HCT116 (cell line): ENCODE measurements around the gene GFI1B. TPM values are rescaled to one million over a fixed set of nuclear protein-coding genes. Genes with fewer than 3 reads are reported as not detected.
A peak's percentile ranks its signal among the peaks of the same experiment; 100 is the strongest.

ENCODE experiments used
- ATAC-seq: fragments of 200-7000 bp; cut with Tn5 transposase; 2 replicates; pipeline ENCODE4 v1.9.1; 2020; ENCODE audit warnings: mild to moderate bottlenecking, moderate library complexity
- BruUV-seq: library from RNA; stranded (reverse); fragments of 400-500 nt; replicated peaks from 2 replicates; lab custom pipeline; 2021; lab: Mats Ljungman, UMichigan
- CTCF ChIA-PET: fragments of 300-600 bp; sonication (Branson Sonifier 250); formaldehyde crosslinking; loops from one replicate; lab custom pipeline; 2021; ENCODE audit warnings: antibody characterized with exemption; lab: Charles Lee
- POLR2A ChIA-PET: fragments of 300-600, 350-600 bp; sonication (Branson Sonifier 250); formaldehyde crosslinking; loops from one replicate; lab custom pipeline; 2021; ENCODE audit warnings: antibody characterized with exemption; lab: Charles Lee
- RAD21 ChIA-PET, 2 experiments: fragments of 300-600 bp; sonication (Branson Sonifier 250); formaldehyde crosslinking; loops; one replicate each; lab custom pipeline; 2023; ENCODE audit warnings: low total read pairs in 2 of 2; ENCODE audit not compliant: uncharacterized antibody in 2 of 2, unreplicated experiment in 2 of 2, low non-redundant PET in 1 of 2; lab: Charles Lee
- DNase-seq: peaks from one replicate; pipeline ENCODE4 v3.0.0-alpha.2; 2010; ENCODE audit warnings: low read depth, low spot score
- H2AFZ ChIP-seq: fragments of 200-600 bp; shearing (Covaris generic), sonication (generic); 2 replicates; pipeline ENCODE4 v1.6.1; 2017; ENCODE audit warnings: low read depth, mixed run types, mixed read lengths, antibody characterized with exemption, low read length; ENCODE audit not compliant: poor library complexity, severe bottlenecking
- H3K27ac ChIP-seq: 2 replicates; pipeline ENCODE4 v1.5.1; 2012; ENCODE audit warnings: low read depth, low read length
- H3K27me3 ChIP-seq: fragments of 200-600 bp; sonication (generic); 2 replicates; pipeline ENCODE4 v1.6.1; 2016; ENCODE audit warnings: mixed run types, low read length, mixed read lengths; ENCODE audit not compliant: insufficient read depth
- H3K36me3 ChIP-seq, 2 experiments: fragments of 200-500 bp in 1 of 2; fragments of 200-600 bp in 1 of 2; sonication (Bioruptor generic) in 1 of 2; sonication (generic) in 1 of 2; 2 replicates each; pipeline versions ENCODE4 v1.5.1 to v1.6.1; 2014 to 2016; ENCODE audit warnings: low read length in 2 of 2, inconsistent platforms in 1 of 2, mixed read lengths in 1 of 2, mixed run types in 1 of 2; ENCODE audit not compliant: insufficient read depth in 2 of 2, control insufficient read depth in 1 of 2
- H3K4me1 ChIP-seq, 2 experiments: fragments of 200-600 bp in 1 of 2; sonication (generic) in 1 of 2; 2 replicates each; pipeline versions ENCODE4 v1.5.1 to v1.6.1; 2012 to 2017; ENCODE audit warnings: low read length in 2 of 2, inconsistent platforms in 1 of 2, mild to moderate bottlenecking in 1 of 2, mixed read lengths in 1 of 2, mixed run types in 1 of 2, moderate library complexity in 1 of 2; ENCODE audit not compliant: insufficient read depth in 2 of 2, control insufficient read depth in 1 of 2
- H3K4me2 ChIP-seq: fragments of 200-600 bp; sonication (generic); 2 replicates; pipeline ENCODE4 v1.6.1; 2017; ENCODE audit warnings: mixed run types, low read length, mixed read lengths
- H3K4me3 ChIP-seq, 2 experiments: fragments of 200-600 bp in 1 of 2; sonication (generic) in 1 of 2; replicated peaks in 1 of 2; 2 replicates each; pipeline ENCODE4 v1.5.1; 2011 to 2016; ENCODE audit warnings: low read length in 2 of 2, control low read depth in 1 of 2, low read depth in 1 of 2, mild to moderate bottlenecking in 1 of 2, mixed read lengths in 1 of 2, mixed run types in 1 of 2
- H3K79me2 ChIP-seq: fragments of 200-600 bp; sonication (generic); 2 replicates; pipeline ENCODE4 v1.6.1; 2017; ENCODE audit warnings: mild to moderate bottlenecking, mixed run types, low read length, moderate library complexity, mixed read lengths; ENCODE audit not compliant: insufficient read depth
- H3K9ac ChIP-seq: fragments of 200-600 bp; sonication (generic); 2 replicates; pipeline ENCODE4 v1.6.1; 2016; ENCODE audit warnings: low read length, mixed read lengths
- H3K9me2 ChIP-seq: fragments of 200-600 bp; sonication (generic), shearing (Covaris generic); 2 replicates; pipeline ENCODE4 v1.6.1; 2017; ENCODE audit warnings: mixed run types, mild to moderate bottlenecking, moderate library complexity; ENCODE audit not compliant: insufficient read depth
- H3K9me3 ChIP-seq, 2 experiments: fragments of 200-500 bp in 1 of 2; fragments of 200-600 bp in 1 of 2; sonication (Bioruptor generic) in 1 of 2; sonication (generic) in 1 of 2; 2 replicates each; pipeline ENCODE4 v1.6.1; 2014 to 2017; ENCODE audit warnings: low read length in 2 of 2, mixed read lengths in 2 of 2, inconsistent platforms in 1 of 2, low read depth in 1 of 2, mild to moderate bottlenecking in 1 of 2, mixed run types in 1 of 2, moderate library complexity in 1 of 2; ENCODE audit not compliant: control insufficient read depth in 1 of 2, insufficient read depth in 1 of 2
- H4K20me1 ChIP-seq: fragments of 200-600 bp; sonication (generic), shearing (Covaris generic); 2 replicates; pipeline ENCODE4 v1.6.1; 2017; ENCODE audit warnings: mixed run types, mild to moderate bottlenecking, moderate library complexity; ENCODE audit not compliant: insufficient read depth
- CBX3 ChIP-seq: IDR thresholded peaks from 2 replicates; pipeline ENCODE4 v1.6.1; 2012; ENCODE audit warnings: low read depth
- CEBPB ChIP-seq: IDR thresholded peaks from 2 replicates; pipeline ENCODE4 v1.6.1; 2012; ENCODE audit warnings: low read depth
- EGR1 ChIP-seq: IDR thresholded peaks from 2 replicates; pipeline ENCODE4 v1.6.1; 2012; ENCODE audit warnings: low read depth
- ELF1 ChIP-seq: IDR thresholded peaks from 2 replicates; pipeline ENCODE4 v1.6.1; 2012; ENCODE audit warnings: low read depth, borderline replicate concordance
- JUND ChIP-seq: IDR thresholded peaks from 2 replicates; pipeline ENCODE4 v1.6.1; 2012
- POLR2A ChIP-seq: IDR thresholded peaks from 2 replicates; pipeline ENCODE4 v1.7.0; 2011; ENCODE audit warnings: borderline replicate concordance; ENCODE audit not compliant: insufficient read depth, insufficient read length; ENCODE audit errors: extremely low read depth
- RAD21 ChIP-seq: IDR thresholded peaks from 2 replicates; pipeline ENCODE4 v1.6.1; 2012; ENCODE audit warnings: low read depth, mild to moderate bottlenecking
- REST ChIP-seq: IDR thresholded peaks from 2 replicates; pipeline ENCODE4 v1.6.1; 2012; ENCODE audit warnings: low read depth
- SIN3A ChIP-seq: IDR thresholded peaks from 2 replicates; pipeline ENCODE4 v1.6.1; 2012; ENCODE audit warnings: low read depth
- SRF ChIP-seq: IDR thresholded peaks from 2 replicates; pipeline ENCODE4 v1.6.1; 2012; ENCODE audit warnings: low read depth
- TCF7L2 ChIP-seq: IDR thresholded peaks from 2 replicates; pipeline ENCODE4 v1.7.0; 2011; ENCODE audit warnings: borderline replicate concordance, inconsistent platforms; ENCODE audit not compliant: insufficient read depth, insufficient read length; ENCODE audit errors: extremely low read depth
- YY1 ChIP-seq: IDR thresholded peaks from 2 replicates; pipeline ENCODE4 v1.6.1; 2011; ENCODE audit warnings: low read length, low read depth, moderate library complexity, mild to moderate bottlenecking; ENCODE audit not compliant: insufficient replicate concordance; ENCODE audit errors: extremely low read depth
- ZFX ChIP-seq: fragments of 450-650 bp; IDR thresholded peaks from 2 replicates; pipeline ENCODE4 v1.6.1; 2017
- intact Hi-C: fragments of 100-400 bp; cut with micrococcal nuclease; formaldehyde crosslinking; loops from 2 replicates; pipeline ENCODE4 v1.10.0; 2022
- total RNA-seq: library from RNA; stranded (reverse); gene quantifications from one replicate; pipeline ENCODE4 v1.2.1, GENCODE V29; 2021; ENCODE audit not compliant: unreplicated experiment
- TF ChIP-seq, protein P1 (sequence below): IDR thresholded peaks from 2 replicates; pipeline ENCODE4 v1.6.1; 2012
- TF ChIP-seq, protein P2 (sequence below): IDR thresholded peaks from 2 replicates; pipeline ENCODE4 v1.6.1; 2012
- TF ChIP-seq, protein P3 (sequence below), 3 experiments: fragments of 200-600 bp in 1 of 3; sonication (generic) in 1 of 3; IDR thresholded peaks in 2 of 3; conservative IDR thresholded peaks in 1 of 3; 2 replicates each; pipeline ENCODE4 v1.5.1; 2012 to 2017; ENCODE audit warnings: low read depth in 2 of 3, low read length in 2 of 3, antibody characterized with exemption in 1 of 3, borderline replicate concordance in 1 of 3, control low read depth in 1 of 3, mild to moderate bottlenecking in 1 of 3, mixed read lengths in 1 of 3, mixed run types in 1 of 3, moderate library complexity in 1 of 3; ENCODE audit not compliant: insufficient read depth in 1 of 3

Gene GFI1B
- total RNA-seq, 1 experiment from 2014 or later, result 0.20 TPM

- RAD21 ChIA-PET, result no interaction called here
- H4K20me1 ChIP-seq, result no peaks in the 10 kb centered on the region
- H3K4me2 ChIP-seq, result no peak overlapping the region
- H3K9me3 ChIP-seq, result no peaks in the 10 kb centered on the region
- H2AFZ ChIP-seq, result no peak overlapping the region
- H3K4me3 ChIP-seq, result no peak overlapping the region
- peaks cover 50% of the 10 kb centered on the region for H3K79me2 ChIP-seq
- H3K9ac ChIP-seq, result no peak overlapping the region
- POLR2A ChIA-PET, result no interaction called here
- ATAC-seq, result no peak
- H3K9me2 ChIP-seq, result no peaks in the 10 kb centered on the region
- no peak for TF ChIP-seq ZFX
- TF ChIP-seq REST, result no peak
- TF ChIP-seq CBX3, result no peak
- TF ChIP-seq, protein P1, sequence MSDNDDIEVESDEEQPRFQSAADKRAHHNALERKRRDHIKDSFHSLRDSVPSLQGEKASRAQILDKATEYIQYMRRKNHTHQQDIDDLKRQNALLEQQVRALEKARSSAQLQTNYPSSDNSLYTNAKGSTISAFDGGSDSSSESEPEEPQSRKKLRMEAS, result no peak
- BruUV-seq, result no TSS peak
- intact Hi-C loops, result no loop called here
- no peak for DNase-seq
- CTCF ChIA-PET, result no interaction called here
- peaks cover 5 to 25% of the 10 kb centered on the region in 2 experiments for H3K4me1 ChIP-seq
- H3K36me3 ChIP-seq, result no peaks in the 10 kb centered on the region
- no peaks in the 10 kb centered on the region for H3K27me3 ChIP-seq
- H3K27ac ChIP-seq, result no peak overlapping the region
Measured at GRCh38 chr9:132939169-132939568, 39.3 kb upstream of the GFI1B start.

DNA sequence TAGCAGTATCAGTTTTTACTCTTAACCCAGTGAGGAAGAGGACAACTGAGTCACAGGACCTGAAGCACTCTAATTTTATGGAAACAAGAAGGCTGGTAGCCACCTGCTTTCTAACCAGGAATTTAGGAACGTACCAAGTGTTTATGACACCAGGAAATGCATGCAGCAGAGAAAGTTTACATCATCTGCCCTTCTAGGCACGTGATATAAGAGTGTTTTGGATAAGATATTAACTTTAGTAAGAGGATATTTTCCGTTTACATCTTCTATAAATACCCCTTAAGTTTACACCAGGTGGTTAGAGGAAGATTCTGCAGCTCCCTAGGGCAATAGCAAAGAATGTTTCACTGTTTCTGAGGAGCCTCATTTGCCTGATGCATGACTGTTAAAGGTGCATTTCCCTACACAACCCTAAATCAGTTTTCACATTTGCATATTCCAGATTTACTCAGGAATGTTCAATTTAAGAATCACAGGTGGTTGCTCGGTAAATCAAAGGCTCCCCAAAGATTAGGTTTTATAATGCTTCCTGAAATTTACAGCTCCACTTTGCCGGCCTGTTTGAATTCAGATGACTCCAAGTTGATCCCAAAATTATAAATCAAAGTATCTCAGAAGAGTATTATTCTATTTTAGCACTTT lies 35.8 kb upstream of the GFI1B start:
- no peak overlapping the region for H3K27ac ChIP-seq
- CTCF ChIA-PET, result no interaction called here
- TF ChIP-seq CEBPB, result no peak
- no peak for TF ChIP-seq SIN3A
- TF ChIP-seq TCF7L2, result no peak
- TF ChIP-seq EGR1, result no peak
- TF ChIP-seq JUND, result no peak
- TF ChIP-seq, protein P2, sequence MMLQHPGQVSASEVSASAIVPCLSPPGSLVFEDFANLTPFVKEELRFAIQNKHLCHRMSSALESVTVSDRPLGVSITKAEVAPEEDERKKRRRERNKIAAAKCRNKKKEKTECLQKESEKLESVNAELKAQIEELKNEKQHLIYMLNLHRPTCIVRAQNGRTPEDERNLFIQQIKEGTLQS, result no peak
- no peak for TF ChIP-seq SRF
- TF ChIP-seq ELF1, result no peak
- no peak for TF ChIP-seq YY1
- no peak for TF ChIP-seq RAD21
- TF ChIP-seq, protein P3, sequence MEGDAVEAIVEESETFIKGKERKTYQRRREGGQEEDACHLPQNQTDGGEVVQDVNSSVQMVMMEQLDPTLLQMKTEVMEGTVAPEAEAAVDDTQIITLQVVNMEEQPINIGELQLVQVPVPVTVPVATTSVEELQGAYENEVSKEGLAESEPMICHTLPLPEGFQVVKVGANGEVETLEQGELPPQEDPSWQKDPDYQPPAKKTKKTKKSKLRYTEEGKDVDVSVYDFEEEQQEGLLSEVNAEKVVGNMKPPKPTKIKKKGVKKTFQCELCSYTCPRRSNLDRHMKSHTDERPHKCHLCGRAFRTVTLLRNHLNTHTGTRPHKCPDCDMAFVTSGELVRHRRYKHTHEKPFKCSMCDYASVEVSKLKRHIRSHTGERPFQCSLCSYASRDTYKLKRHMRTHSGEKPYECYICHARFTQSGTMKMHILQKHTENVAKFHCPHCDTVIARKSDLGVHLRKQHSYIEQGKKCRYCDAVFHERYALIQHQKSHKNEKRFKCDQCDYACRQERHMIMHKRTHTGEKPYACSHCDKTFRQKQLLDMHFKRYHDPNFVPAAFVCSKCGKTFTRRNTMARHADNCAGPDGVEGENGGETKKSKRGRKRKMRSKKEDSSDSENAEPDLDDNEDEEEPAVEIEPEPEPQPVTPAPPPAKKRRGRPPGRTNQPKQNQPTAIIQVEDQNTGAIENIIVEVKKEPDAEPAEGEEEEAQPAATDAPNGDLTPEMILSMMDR (IDR thresholded peaks at IDR 0.05 in 2 of 3, conservative IDR thresholded peaks at IDR 0.05 in 1 of 3; ENCODE audit: borderline replicate concordance in 1 of 3, insufficient read depth in 1 of 3, low read depth in 2 of 3, low read length in 2 of 3), result no peak
- TF ChIP-seq POLR2A, result no peak

More for the DNA sequence above, 35.8 kb upstream of the GFI1B start:
- H3K79me2 ChIP-seq, result peaks cover 52% of the 10 kb centered on the region
- H3K36me3 ChIP-seq, result no peaks in the 10 kb centered on the region
- H3K4me1 ChIP-seq, result peaks cover 7 to 37% of the 10 kb centered on the region in 2 experiments; a peak in 3 of 4 replicates
- ATAC-seq, result no peak
- H3K4me2 ChIP-seq, result peak overlapping the region; percentile 92; the same call in 1 of the 2 replicates
- H2AFZ ChIP-seq, result no peak overlapping the region
- no peaks in the 10 kb centered on the region for H3K9me3 ChIP-seq
- ChIA-PET RAD21 (no interaction called here), POLR2A (no interaction called here)
- no peak overlapping the region for H3K9ac ChIP-seq
- DNase-seq, result no peak
- no peaks in the 10 kb centered on the region for H3K27me3 ChIP-seq
- no peaks in the 10 kb centered on the region for H4K20me1 ChIP-seq
- BruUV-seq, result no TSS peak
- H3K4me3 ChIP-seq, result no peak overlapping the region
- intact Hi-C loops, result no loop called here
- H3K9me2 ChIP-seq, result no peaks in the 10 kb centered on the region
